ENCODE measurements around the gene MAPKAPK3. TPM values are rescaled to one million over a fixed set of nuclear protein-coding genes. Genes with fewer than 3 reads are reported as not detected.
A peak's percentile ranks its signal among the peaks of the same experiment; 100 is the strongest.

The MAPKAPK3 gene
- total RNA-seq, 1 donor from 2014 or later, result 10.7 TPM

- Mint-ChIP-seq H3K4me1 (ENCODE audit: low read depth, unreplicated experiment) (peaks cover 15% of the 10 kb centered on the region), H3K4me3 (ENCODE audit: unreplicated experiment) (no peak overlapping the region), H3K27ac (ENCODE audit: unreplicated experiment) (peak overlapping the region; percentile 12), H3K27me3 (ENCODE audit: unreplicated experiment) (no peaks in the 10 kb centered on the region), H3K36me3 (ENCODE audit: unreplicated experiment) (no peaks in the 10 kb centered on the region), H3K9me3 (ENCODE audit: unreplicated experiment) (peaks cover 2% of the 10 kb centered on the region)
- DNase-seq, result peak; percentile 54
- TF ChIP-seq CTCF (IDR thresholded peaks at IDR 0.05; ENCODE audit: partially characterized antibody, unreplicated experiment), result no peak
Observed at GRCh38 chr3:50627407-50628051, 10.6 kb downstream of the MAPKAPK3 start.

GRCh38 chr3:50628601-50629000, 11.7 kb downstream of the MAPKAPK3 start:
- Mint-ChIP-seq H3K4me1 (ENCODE audit: low read depth, unreplicated experiment) (peaks cover 17% of the 10 kb centered on the region), H3K9me3 (ENCODE audit: unreplicated experiment) (peaks cover 2% of the 10 kb centered on the region), H3K4me3 (ENCODE audit: unreplicated experiment) (no peak overlapping the region), H3K36me3 (ENCODE audit: unreplicated experiment) (no peaks in the 10 kb centered on the region), H3K27ac (ENCODE audit: unreplicated experiment) (no peak overlapping the region), H3K27me3 (ENCODE audit: unreplicated experiment) (no peaks in the 10 kb centered on the region)
- DNase-seq, result no peak
- no peak for TF ChIP-seq CTCF (IDR thresholded peaks at IDR 0.05; ENCODE audit: partially characterized antibody, unreplicated experiment)

GRCh38 chr3:50630394-50630793, 13.4 kb downstream of the MAPKAPK3 start:
- Mint-ChIP-seq H3K4me1 (ENCODE audit: low read depth, unreplicated experiment) (peaks cover 17% of the 10 kb centered on the region), H3K4me3 (ENCODE audit: unreplicated experiment) (no peak overlapping the region), H3K9me3 (ENCODE audit: unreplicated experiment) (no peaks in the 10 kb centered on the region), H3K27me3 (ENCODE audit: unreplicated experiment) (no peaks in the 10 kb centered on the region), H3K36me3 (ENCODE audit: unreplicated experiment) (no peaks in the 10 kb centered on the region), H3K27ac (ENCODE audit: unreplicated experiment) (no peak overlapping the region)
- no peak for TF ChIP-seq CTCF (IDR thresholded peaks at IDR 0.05; ENCODE audit: partially characterized antibody, unreplicated experiment)
- DNase-seq, result no peak

- H3K36me3 Mint-ChIP-seq (ENCODE audit: unreplicated experiment), result no peaks in the 10 kb centered on the region
- no peaks in the 10 kb centered on the region for H3K9me3 Mint-ChIP-seq (ENCODE audit: unreplicated experiment)
- no peak for DNase-seq
- TF ChIP-seq CTCF (IDR thresholded peaks at IDR 0.05; ENCODE audit: partially characterized antibody, unreplicated experiment), result no peak
- H3K27ac Mint-ChIP-seq (ENCODE audit: unreplicated experiment), result no peak overlapping the region
- H3K4me1 Mint-ChIP-seq (ENCODE audit: low read depth, unreplicated experiment), result peaks cover 16% of the 10 kb centered on the region
- no peaks in the 10 kb centered on the region for H3K27me3 Mint-ChIP-seq (ENCODE audit: unreplicated experiment)
- no peak overlapping the region for H3K4me3 Mint-ChIP-seq (ENCODE audit: unreplicated experiment)
Observed at GRCh38 chr3:50630877-50631276, 13.9 kb downstream of the MAPKAPK3 start.

- no peak overlapping the region for H3K4me3 Mint-ChIP-seq (ENCODE audit: unreplicated experiment)
- TF ChIP-seq CTCF (IDR thresholded peaks at IDR 0.05; ENCODE audit: partially characterized antibody, unreplicated experiment), result no peak
- DNase-seq, result no peak
- H3K36me3 Mint-ChIP-seq (ENCODE audit: unreplicated experiment), result no peaks in the 10 kb centered on the region
- peaks cover 1% of the 10 kb centered on the region for H3K9me3 Mint-ChIP-seq (ENCODE audit: unreplicated experiment)
- peaks cover 15% of the 10 kb centered on the region for H3K4me1 Mint-ChIP-seq (ENCODE audit: low read depth, unreplicated experiment)
- peaks cover 4% of the 10 kb centered on the region for H3K27me3 Mint-ChIP-seq (ENCODE audit: unreplicated experiment)
- no peak overlapping the region for H3K27ac Mint-ChIP-seq (ENCODE audit: unreplicated experiment)
Observed at GRCh38 chr3:50632450-50632849, 15.5 kb downstream of the MAPKAPK3 start.

Data from glutamatergic neuron (in vitro differentiated cells).